Thyroid gland (tissue), 4 donors: ENCODE measurements around the gene PIM3.

ENCODE experiments used
- POLR2A ChIP-seq, 2 donors: fragments of 450-650 bp; IDR thresholded peaks; one replicate each; pipeline ENCODE4 v1.6.1; 2017; ENCODE audit warnings: antibody characterized with exemption in 2 of 2, mild to moderate bottlenecking in 2 of 2, moderate library complexity in 1 of 2
- TF ChIP-seq, protein P1 (sequence below), 6 experiments: fragments of 200-600 bp in 3 of 6; fragments of 450-650 bp in 3 of 6; sonication (generic) in 3 of 6; IDR thresholded peaks; one replicate each; pipeline ENCODE4 v1.5.1; 2016 to 2019; ENCODE audit warnings: antibody characterized with exemption in 6 of 6, mild to moderate bottlenecking in 2 of 6, inconsistent platforms in 1 of 6, moderate library complexity in 1 of 6

DNA sequence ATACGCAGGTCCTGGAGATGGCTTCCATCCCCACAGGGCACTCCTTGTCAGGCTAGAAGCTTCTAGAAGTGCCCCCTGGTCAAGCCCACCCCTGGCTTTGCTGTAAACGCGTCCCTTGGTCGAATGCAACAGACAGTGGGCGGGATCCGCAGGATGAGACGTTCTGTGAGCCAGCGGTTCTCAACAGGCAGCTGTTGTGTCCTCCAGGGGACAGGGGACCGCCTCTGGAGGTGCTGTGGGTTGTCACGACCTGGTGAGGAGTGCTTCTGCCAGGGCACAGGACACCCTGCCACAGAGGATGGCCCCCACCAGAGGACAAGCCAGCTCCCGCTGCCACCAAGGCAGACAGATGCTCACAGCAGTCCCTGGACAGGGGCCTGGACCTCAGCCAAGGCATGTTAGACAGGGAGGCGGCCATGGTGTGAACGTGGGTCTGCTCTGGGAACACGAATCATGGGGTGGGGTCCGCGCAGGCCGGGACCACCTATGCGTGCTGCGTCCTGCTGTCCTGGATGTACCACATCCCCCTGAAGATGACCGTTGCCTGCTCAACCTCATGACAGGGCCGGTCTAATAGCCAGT, 30.5 kb upstream of the PIM3 start:
- TF ChIP-seq, protein P1, sequence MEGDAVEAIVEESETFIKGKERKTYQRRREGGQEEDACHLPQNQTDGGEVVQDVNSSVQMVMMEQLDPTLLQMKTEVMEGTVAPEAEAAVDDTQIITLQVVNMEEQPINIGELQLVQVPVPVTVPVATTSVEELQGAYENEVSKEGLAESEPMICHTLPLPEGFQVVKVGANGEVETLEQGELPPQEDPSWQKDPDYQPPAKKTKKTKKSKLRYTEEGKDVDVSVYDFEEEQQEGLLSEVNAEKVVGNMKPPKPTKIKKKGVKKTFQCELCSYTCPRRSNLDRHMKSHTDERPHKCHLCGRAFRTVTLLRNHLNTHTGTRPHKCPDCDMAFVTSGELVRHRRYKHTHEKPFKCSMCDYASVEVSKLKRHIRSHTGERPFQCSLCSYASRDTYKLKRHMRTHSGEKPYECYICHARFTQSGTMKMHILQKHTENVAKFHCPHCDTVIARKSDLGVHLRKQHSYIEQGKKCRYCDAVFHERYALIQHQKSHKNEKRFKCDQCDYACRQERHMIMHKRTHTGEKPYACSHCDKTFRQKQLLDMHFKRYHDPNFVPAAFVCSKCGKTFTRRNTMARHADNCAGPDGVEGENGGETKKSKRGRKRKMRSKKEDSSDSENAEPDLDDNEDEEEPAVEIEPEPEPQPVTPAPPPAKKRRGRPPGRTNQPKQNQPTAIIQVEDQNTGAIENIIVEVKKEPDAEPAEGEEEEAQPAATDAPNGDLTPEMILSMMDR (IDR thresholded peaks at IDR 0.05), result no peak
- TF ChIP-seq POLR2A (IDR thresholded peaks at IDR 0.05), result no peak
